Stimulated activated CD4-positive, alpha-beta T cell treated with anti-CD3 and anti-CD28 coated beads, TNF-alpha, amount 100 ng/mL, for 1 hour (primary cell): ENCODE data around the gene IP6K1.
"Not testable (repeated sequence)": the region's sequence is repeated elsewhere in the genome, so short reads cannot be mapped to it uniquely, and the experiment has no call there.

Experiments used
- DNase-seq, 3 donors: peaks; one replicate each; pipeline ENCODE4 v3.0.0-alpha.2; 2020; ENCODE audit warnings: low read depth in 3 of 3, low spot score in 1 of 3

IP6K1 gene

DNA sequence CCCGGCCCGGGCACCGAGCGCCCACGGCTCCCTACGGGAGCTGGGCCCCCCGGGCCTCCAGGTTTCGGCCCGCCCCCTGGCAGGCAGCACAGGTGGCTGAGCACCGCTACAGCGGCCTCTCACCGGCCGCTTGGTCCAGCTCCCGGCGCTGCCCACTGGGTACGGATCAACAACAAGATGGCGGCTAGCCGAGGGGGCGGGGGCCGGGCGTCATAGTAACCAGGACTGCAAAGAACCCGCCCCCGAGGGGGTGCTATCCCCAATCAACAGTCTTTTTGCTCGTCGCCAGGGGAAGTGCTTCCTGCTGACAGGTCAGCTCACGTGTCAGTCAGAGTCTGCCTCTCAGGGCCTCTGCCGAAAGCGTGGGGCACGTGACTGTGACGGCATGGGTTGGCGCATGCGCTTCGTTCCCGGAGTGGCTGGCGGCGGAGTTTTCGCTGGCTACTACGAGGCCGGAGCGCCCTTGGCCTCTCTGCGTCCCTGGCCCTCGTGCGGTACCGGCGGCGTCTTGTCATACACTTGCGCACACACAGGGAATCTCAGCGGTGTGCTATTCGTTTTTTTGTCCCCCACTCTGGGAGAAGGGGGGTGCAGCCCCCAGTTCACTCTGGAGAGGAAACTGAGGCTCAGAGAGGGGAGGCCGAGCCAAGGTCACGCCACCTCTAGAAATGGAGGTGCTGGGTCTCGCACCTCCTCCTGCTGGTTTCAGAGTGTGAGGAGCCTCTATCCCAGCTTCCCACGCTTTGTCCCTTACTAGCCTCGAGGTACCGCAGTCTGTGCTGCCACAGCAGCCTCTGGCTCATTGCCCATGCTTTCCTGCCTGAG lies at the start of gene IP6K1:
Gene IP6K1, minus strand, starts transcription at position 186 of the 825 bp plus-strand sequence. CDS start 38,502 bp downstream, outside the sequence.
- peak; percentile 96 to 99 (median 97) for DNase-seq

GRCh38 chr3:49831341-49831740 lies 45.0 kb upstream of the IP6K1 start:
- no peak for DNase-seq

DNA sequence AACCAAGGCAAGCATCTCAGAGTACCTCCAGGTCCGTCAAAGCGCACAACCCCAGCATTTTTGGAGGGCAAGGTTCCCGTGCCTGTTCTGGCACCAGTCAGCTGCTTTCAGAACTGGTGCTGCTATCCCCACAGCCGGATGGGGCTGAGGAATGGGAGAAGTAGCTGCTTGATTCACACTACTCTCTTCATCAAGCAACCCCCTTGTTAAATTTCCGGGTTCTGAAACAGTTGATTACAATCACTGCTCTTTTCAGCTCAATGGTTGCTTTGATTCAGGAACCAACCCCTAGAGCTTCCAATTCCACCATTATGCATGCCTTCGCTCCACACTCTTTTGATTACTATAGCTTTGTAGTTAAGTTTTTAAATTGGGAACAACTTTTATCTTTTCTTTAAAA lies 39.7 kb upstream of the IP6K1 start:
- no peak for DNase-seq

GRCh38 chr3:49823131-49823530 lies 36.8 kb upstream of the IP6K1 start:
- not testable (repeated sequence) for DNase-seq

DNA sequence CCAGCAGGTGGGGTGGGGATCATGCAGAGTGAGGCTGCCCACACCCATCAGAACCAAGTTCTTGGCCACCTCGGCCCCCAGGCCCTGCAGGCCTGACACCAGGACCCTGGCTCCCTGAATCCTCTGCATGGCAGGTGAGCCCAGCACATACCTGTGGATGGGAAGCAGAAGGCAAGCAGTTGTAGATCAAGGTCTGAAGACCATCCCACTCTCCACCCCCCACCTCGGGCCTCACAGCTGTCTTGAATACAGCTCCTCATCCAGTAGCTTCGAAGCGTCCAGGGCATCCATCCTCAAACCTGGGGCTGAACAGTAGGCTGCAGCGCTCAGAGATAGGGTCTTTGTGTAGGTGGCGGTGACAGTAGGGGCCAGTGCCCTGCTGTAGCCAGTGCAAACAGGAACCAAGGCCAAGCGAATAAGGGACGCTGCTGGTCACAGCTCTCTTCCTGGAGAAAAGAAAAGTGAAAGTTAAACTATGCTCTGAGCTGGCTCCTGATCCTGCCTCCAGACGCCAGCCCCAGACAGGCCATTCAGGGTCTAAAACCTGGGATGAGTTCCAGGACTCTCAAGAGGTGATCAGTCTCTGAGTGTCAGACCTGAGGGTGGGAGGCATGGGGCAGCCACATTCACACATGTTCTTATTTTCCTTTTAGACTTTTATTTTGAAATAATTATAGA lies 27.3 kb upstream of the IP6K1 start, which contains the start of gene UBA7:
Gene UBA7, minus strand, starts transcription at position 457 of the 678 bp plus-strand sequence. Its CDS starts 166 bp downstream, at position 291.
- no peak for DNase-seq

GRCh38 chr3:49812916-49813496 lies 26.7 kb upstream of the IP6K1 start:
- DNase-seq, result no peak

DNA sequence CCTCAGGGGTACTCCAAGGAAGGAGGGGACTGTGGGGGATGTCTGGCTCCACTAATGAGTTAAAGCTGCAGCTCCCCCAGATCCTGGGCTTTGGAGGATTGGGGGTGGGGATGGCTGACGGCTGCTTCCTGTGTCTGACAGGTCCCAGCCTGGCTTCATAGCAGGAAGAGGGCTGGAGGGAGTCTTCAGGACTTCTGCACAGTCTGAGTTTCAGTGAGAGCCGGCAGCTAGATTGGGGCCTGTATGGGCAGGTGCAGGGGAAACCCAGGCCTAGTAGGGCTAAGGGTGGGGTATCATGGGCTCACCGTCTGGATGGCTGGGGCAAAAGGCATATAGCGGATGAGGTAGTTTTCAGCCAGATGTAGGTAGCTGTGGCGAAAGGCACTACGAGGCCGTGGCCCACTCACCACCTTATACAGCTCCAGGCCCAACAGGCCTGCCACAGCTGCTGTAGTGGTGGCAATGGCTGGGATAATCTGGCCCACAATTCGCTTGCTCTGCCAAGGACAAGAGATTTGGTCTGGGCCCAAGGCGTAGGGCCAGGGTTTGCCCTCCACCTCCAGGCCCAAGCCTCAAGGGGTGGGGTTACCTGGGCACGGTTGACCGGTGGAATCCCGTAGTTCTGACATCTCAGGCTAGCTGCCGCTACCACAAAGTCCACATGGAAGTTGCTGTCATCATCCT lies 21.2 kb upstream of the IP6K1 start:
- no peak for DNase-seq

DNA sequence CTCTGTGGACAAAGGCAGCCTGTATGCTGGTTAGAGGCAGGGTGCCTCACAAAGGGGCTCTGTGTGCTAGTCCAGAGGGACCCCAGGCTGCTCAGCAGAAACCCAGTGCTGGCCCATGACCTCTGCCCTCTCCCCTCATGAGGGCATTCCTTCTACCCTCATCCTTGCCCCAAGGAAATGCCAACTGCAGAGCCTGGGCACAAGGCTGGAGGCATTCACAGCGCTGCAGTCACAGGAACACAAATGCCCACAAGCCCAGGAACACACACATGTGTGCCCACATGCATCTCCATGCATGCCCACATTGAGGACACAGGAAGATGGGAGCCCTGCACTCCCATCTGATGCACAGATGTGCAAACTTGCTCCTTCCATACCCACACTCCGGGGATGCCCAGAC lies 20.5 kb upstream of the IP6K1 start:
- DNase-seq, result no peak

DNA sequence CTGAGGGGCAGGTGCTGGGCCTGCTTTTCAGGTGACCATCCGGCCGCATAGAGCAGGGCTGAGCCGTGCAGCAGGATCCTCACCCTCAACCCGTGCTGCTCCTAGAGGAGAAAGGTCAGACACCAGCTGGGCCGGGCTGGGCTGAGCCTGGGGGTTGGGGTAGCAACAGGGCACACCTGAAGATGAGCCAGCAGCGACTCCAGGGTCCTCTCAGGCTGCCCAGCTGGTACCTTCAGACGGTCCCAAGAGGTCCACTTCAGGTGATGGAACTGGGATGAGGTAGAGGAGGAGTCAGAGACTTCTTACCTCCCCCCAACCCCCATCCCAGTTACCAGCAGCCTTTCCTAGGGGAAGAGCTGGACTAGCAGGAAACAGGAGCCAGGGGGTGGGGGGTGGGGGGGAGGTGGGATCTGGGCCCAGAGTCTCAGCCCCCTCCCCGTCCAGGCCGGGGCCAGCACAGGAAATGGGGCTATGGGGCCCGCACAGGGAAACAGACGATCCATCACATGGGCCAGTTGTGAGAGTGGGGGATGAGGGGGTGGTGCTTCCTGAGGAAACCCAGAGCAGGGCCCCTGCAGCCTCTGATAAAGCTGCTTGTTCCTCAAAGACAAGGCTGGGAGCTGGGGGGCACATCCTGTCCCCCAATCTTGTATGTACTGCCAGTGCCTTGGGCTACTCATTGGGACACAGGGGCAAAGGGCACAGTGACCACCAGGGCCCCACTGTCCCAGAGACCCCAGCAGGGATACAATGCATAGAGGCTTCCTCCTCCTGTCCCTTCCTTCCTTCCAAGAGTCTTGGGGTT lies 19.8 kb upstream of the IP6K1 start:
- no peak for DNase-seq

- no peak for DNase-seq
These were observed 19.0 kb upstream of the IP6K1 start for GRCh38 chr3:49805367-49805782.

DNA sequence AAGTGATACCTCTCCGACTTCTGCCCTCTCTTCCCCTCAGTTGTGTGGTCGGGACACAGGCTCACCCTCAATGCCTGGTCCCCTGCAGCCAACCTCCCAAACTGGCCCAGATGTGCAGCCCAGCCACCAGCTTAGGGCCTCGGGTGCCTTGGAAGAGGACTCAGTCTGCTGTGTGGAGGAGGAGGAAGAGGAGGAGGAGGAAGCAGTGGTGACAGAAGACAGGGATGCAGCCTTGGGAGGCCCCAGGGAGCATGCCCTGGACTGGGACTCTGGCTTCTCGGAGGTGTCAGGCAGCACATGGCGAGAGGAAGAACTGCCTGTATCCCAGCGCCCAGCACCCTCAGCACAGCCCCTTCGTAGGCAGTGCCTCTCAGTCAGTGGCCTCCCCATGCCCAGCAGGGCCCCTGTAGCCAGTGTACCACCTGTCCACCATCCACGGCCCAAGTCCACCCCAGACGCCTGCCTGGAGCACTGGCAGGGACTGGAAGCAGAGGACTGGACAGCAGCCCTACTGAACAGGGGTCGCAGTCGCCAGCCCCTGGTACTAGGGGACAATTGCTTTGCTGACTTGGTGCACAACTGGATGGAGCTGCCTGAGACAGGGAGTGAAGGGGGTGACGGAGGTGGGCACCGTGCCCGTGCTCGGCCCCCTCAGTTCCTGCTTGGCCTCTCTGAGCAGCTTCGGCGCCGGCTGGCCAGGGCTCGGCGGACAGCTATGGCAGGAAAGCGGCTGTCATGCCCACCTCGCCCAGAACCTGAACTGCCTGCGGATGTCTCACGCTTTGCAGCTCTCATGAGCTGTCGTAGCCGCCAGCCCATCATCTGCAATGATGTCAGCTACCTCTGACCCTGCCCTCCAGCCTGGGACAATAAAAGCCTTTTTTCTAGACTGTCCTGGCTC lies 18.0 kb upstream of the IP6K1 start:
- no peak for DNase-seq

- DNase-seq, result no peak
These were observed 17.3 kb upstream of the IP6K1 start for GRCh38 chr3:49803465-49804140.

- peak; percentile 72 to 75 (median 73) for DNase-seq
These were observed 16.6 kb upstream of the IP6K1 start, which contains the start of gene INKA1 for GRCh38 chr3:49802719-49803464. Gene INKA1 (plus strand): TSS chr3:49803261. CDS start chr3:49803393, 132 bp downstream.

GRCh38 chr3:49801160-49801559 lies 14.8 kb upstream of the IP6K1 start:
- DNase-seq, result no peak

- DNase-seq, result no peak
These were observed 13.4 kb upstream of the IP6K1 start, which contains the start of gene CDHR4 for GRCh38 chr3:49799761-49800160. Gene CDHR4 (minus strand): TSS chr3:49799873. CDS start chr3:49799812, 61 bp downstream.

DNA sequence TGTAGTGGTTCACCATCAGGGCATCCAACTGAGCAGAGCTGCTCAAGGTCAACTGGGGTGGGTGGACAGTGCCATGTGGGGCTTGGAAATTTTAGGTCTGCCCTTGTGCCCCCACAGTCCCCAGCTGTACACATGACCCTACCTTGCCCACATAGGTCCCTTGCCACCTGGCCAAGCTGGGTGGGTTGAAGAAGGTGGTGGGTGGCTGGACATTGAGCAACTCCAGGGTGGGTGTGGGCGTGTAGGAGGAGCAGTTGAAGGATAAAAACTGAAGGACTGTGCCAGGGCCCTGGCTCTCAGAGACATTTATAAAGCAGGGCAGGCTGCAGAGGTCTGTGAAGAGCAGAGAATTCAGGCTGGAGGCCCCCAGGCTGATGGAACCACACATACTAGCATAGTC lies 12.8 kb upstream of the IP6K1 start:
- no peak for DNase-seq

- no peak for DNase-seq
These were observed 8.9 kb upstream of the IP6K1 start for GRCh38 chr3:49794926-49795905.
